ENCODE measurements around the gene GBF1.
A peak's percentile ranks its signal among the peaks of the same experiment; 100 is the strongest.

The GBF1 gene

GRCh38 chr10:102342458-102342857 is 97.1 kb downstream of the GBF1 start:
- DNase-seq (ENCODE audit: low read depth in 2 of 2) = no peak

- no peak for DNase-seq (ENCODE audit: low read depth in 2 of 2)
Observed at GRCh38 chr10:102342958-102343357, 97.6 kb downstream of the GBF1 start.

- no peak for DNase-seq (ENCODE audit: low read depth in 2 of 2)
Observed at GRCh38 chr10:102344067-102344466, 98.7 kb downstream of the GBF1 start.

- no peak for DNase-seq (ENCODE audit: low read depth in 2 of 2)
Observed at GRCh38 chr10:102347236-102347828, 102.0 kb downstream of the GBF1 start.

- peak in 1 of 2 experiments; percentile 17 for DNase-seq (ENCODE audit: low read depth in 2 of 2)
Observed at GRCh38 chr10:102352066-102352715, 106.9 kb downstream of the GBF1 start.

GRCh38 chr10:102354451-102354850 is 109.1 kb downstream of the GBF1 start:
- DNase-seq (ENCODE audit: low read depth in 2 of 2) = no peak

- DNase-seq (ENCODE audit: low read depth in 2 of 2) = no peak
Observed at GRCh38 chr10:102358712-102359382, 113.5 kb downstream of the GBF1 start.

- DNase-seq (ENCODE audit: low read depth in 2 of 2) = no peak
Observed at GRCh38 chr10:102367441-102367840, 122.1 kb downstream of the GBF1 start.

- no peak for DNase-seq (ENCODE audit: low read depth in 2 of 2)
Observed at GRCh38 chr10:102368077-102368476, 122.7 kb downstream of the GBF1 start.

GRCh38 chr10:102371295-102371694 is 126.0 kb downstream of the GBF1 start:
- DNase-seq (ENCODE audit: low read depth in 2 of 2) = no peak

GRCh38 chr10:102375250-102375649 is 129.9 kb downstream of the GBF1 start:
- no peak for DNase-seq (ENCODE audit: low read depth in 2 of 2)

GRCh38 chr10:102375867-102376266 is 130.5 kb downstream of the GBF1 start:
- DNase-seq (ENCODE audit: low read depth in 2 of 2) = no peak

GRCh38 chr10:102376901-102377300 is 131.6 kb downstream of the GBF1 start:
- no peak for DNase-seq (ENCODE audit: low read depth in 2 of 2)

GRCh38 chr10:102379383-102379782 is 134.1 kb downstream of the GBF1 start:
- DNase-seq (ENCODE audit: low read depth in 2 of 2) = no peak

GRCh38 chr10:102381983-102382382 is 136.7 kb downstream of the GBF1 start:
- DNase-seq (ENCODE audit: low read depth in 2 of 2) = no peak

GRCh38 chr10:102382871-102383270 is 137.5 kb downstream of the GBF1 start:
- DNase-seq (ENCODE audit: low read depth in 2 of 2) = no peak

GRCh38 chr10:102384053-102384452 is 138.7 kb downstream of the GBF1 start:
- DNase-seq (ENCODE audit: low read depth in 2 of 2) = no peak

- DNase-seq (ENCODE audit: low read depth in 2 of 2) = no peak
Observed at GRCh38 chr10:102384606-102385429, 139.5 kb downstream of the GBF1 start.

GRCh38 chr10:102389894-102390293 is 144.6 kb downstream of the GBF1 start:
- DNase-seq (ENCODE audit: low read depth in 2 of 2) = no peak

GRCh38 chr10:102392306-102392705 is 147.0 kb downstream of the GBF1 start:
- no peak for DNase-seq (ENCODE audit: low read depth in 2 of 2)

GRCh38 chr10:102393411-102394078 is 148.2 kb downstream of the GBF1 start:
- DNase-seq (ENCODE audit: low read depth in 2 of 2) = no peak

Data from fibroblast of skin of left biceps (primary cell).